ENCODE measurements around the gene ABL1.
A peak's percentile ranks its signal among the peaks of the same experiment; 100 is the strongest.

The ABL1 gene

GRCh38 chr9:130834371-130835336, at the start of gene ABL1:
Gene ABL1 (plus strand): TSS chr9:130835254. CDS start chr9:130835447, 193 bp downstream.
- ChIA-PET CTCF (interaction anchor here (0.7 to 1.4 kb wide), 3 partner anchors 21 to 133 kb away, joined by 3 to 4 read pairs (median 4); no protein-coding TSS in a partner anchor), POLR2A (no interaction called here)
- no peak for TF ChIP-seq CTCF (IDR thresholded peaks at IDR 0.05; ENCODE audit: control extremely low read depth, extremely low read depth, low read depth, missing control alignments)
- DNase-seq (ENCODE audit: extremely low spot score), result peak; percentile 82

GRCh38 chr9:130785940-130786508, 49.0 kb upstream of the ABL1 start:
- ChIA-PET POLR2A (no interaction called here), CTCF (interaction anchor here (1.6 to 2.9 kb wide), 2 partner anchors 11 to 14 kb away, joined by 3 to 9 read pairs; no protein-coding TSS in a partner anchor)
- DNase-seq (ENCODE audit: extremely low spot score), result no peak
- TF ChIP-seq CTCF (IDR thresholded peaks at IDR 0.05; ENCODE audit: control extremely low read depth, extremely low read depth, low read depth, missing control alignments), result no peak

GRCh38 chr9:130786526-130786925, 48.5 kb upstream of the ABL1 start:
- ChIA-PET CTCF (interaction anchor here (1.6 to 2.9 kb wide), 2 partner anchors 11 to 15 kb away, joined by 3 to 9 read pairs; no protein-coding TSS in a partner anchor), POLR2A (no interaction called here)
- TF ChIP-seq CTCF (IDR thresholded peaks at IDR 0.05; ENCODE audit: control extremely low read depth, extremely low read depth, low read depth, missing control alignments), result no peak
- DNase-seq (ENCODE audit: extremely low spot score), result no peak

GRCh38 chr9:130789747-130790672, 45.0 kb upstream of the ABL1 start:
- POLR2A ChIA-PET, result no interaction called here

GRCh38 chr9:130791303-130791894, 43.7 kb upstream of the ABL1 start:
- POLR2A ChIA-PET, result no interaction called here
- CTCF ChIA-PET, result interaction anchor here (0.8 kb wide), 1 partner anchor 90 kb away, joined by 3 read pairs; no protein-coding TSS in a partner anchor
- no peak for DNase-seq (ENCODE audit: extremely low spot score)
- no peak for TF ChIP-seq CTCF (IDR thresholded peaks at IDR 0.05; ENCODE audit: control extremely low read depth, extremely low read depth, low read depth, missing control alignments)

More at GRCh38 chr9:130789747-130790672, 45.0 kb upstream of the ABL1 start:
- CTCF ChIA-PET, result no interaction called here
- no peak for DNase-seq (ENCODE audit: extremely low spot score)
- no peak for TF ChIP-seq CTCF (IDR thresholded peaks at IDR 0.05; ENCODE audit: control extremely low read depth, extremely low read depth, low read depth, missing control alignments)
